Measurements from ENCODE around the gene MCL1.

MCL1 gene

GRCh38 chr1:150543500-150544143 lies 35.8 kb downstream of the MCL1 start:
- H3K36me3 ChIP-seq (ENCODE audit: control insufficient read depth in 2 of 2, insufficient read depth in 1 of 2, low read length in 2 of 2), result no peaks in the 10 kb centered on the region
- H3K9me3 ChIP-seq (ENCODE audit: control insufficient read depth, insufficient read depth, low read depth, low read length), result no peaks in the 10 kb centered on the region
- TF ChIP-seq ZNF48 (tag by site-specific recombination; IDR thresholded peaks at IDR 0.05) (no peak), ZNF600 (tag by site-specific recombination; IDR thresholded peaks at IDR 0.05) (peak; percentile 76), ZBTB48 (tag by site-specific recombination; IDR thresholded peaks at IDR 0.05) (no peak), ZNF660 (tag by site-specific recombination; IDR thresholded peaks at IDR 0.05) (no peak)
- H3K4me3 ChIP-seq (ENCODE audit: low read depth, low read length), result no peak overlapping the region
- no peak overlapping the region for H3K27ac ChIP-seq (ENCODE audit: extremely low read depth, low read depth, low read length)
- H3K4me1 ChIP-seq (ENCODE audit: control insufficient read depth, insufficient read depth, low read length), result no peaks in the 10 kb centered on the region; the same call in 1 of the 2 replicates
- POLR2A ChIA-PET, result no interaction called here
- CTCF ChIA-PET, result interaction anchor here (1.2 to 8.8 kb wide), 4 partner anchors 9 to 17 kb away, joined by 3 to 73 read pairs (median 12); no protein-coding TSS in a partner anchor

DNA sequence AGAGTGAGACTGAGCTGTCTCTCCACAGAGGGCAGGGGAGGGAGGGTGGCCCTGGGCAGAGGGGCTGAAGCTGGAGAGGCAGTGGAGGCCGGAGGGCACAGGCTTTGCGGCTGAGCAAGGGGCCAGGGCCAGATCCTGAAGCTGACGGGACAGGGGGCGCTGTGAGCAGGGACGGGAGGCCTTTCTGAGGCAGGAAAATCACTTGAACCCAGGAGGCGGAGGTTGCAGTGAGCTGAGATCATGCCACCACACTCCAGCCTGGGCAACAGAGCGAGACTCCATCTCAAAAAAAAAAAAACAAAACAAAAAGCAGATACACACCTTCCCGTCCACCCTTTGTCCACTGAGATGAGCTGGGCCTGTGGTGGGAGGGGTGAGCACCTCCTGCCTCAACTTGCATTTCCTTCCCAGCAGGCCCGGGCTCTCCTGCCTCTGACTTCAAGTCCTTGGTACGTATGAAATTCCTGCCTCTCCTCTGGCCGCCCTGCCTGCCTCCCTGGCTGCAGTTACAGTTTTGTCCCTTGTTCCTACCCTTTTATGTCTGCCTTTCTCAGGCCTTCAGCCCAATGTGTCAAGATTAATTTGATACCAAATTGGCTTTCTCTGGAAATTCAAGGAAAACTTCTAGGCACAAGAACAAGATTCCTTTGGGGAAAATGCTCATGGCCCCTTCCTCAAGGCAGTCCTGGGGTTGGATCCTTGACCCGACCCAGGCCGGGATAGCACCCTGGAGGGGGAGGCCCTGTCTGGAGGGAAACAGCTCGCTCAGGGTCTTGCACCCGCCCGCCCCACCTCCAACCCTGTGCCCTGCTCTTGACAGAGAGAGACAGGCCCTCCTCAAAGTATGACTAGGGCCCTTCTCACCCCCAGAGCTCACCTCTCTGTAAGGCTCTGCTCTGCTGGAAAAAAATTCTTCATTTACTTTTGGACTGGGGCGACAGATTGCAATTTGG lies 41.4 kb downstream of the MCL1 start:
- no peak overlapping the region for H3K27ac ChIP-seq (ENCODE audit: extremely low read depth, low read depth, low read length)
- CTCF ChIA-PET, result interaction anchor here (0.6 to 8.5 kb wide), 5 partner anchors 11 to 124 kb away, joined by 3 to 54 read pairs (median 3); no protein-coding TSS in a partner anchor
- no peaks in the 10 kb centered on the region for H3K9me3 ChIP-seq (ENCODE audit: control insufficient read depth, insufficient read depth, low read depth, low read length)
- H3K4me3 ChIP-seq (ENCODE audit: low read depth, low read length), result no peak overlapping the region
- POLR2A ChIA-PET, result interaction anchor here (0.7 to 2.0 kb wide), 5 partner anchors 11 to 288 kb away, joined by 3 to 8 read pairs (median 3); partner anchors contain the start of genes FALEC and MCL1
- TF ChIP-seq, protein P1, sequence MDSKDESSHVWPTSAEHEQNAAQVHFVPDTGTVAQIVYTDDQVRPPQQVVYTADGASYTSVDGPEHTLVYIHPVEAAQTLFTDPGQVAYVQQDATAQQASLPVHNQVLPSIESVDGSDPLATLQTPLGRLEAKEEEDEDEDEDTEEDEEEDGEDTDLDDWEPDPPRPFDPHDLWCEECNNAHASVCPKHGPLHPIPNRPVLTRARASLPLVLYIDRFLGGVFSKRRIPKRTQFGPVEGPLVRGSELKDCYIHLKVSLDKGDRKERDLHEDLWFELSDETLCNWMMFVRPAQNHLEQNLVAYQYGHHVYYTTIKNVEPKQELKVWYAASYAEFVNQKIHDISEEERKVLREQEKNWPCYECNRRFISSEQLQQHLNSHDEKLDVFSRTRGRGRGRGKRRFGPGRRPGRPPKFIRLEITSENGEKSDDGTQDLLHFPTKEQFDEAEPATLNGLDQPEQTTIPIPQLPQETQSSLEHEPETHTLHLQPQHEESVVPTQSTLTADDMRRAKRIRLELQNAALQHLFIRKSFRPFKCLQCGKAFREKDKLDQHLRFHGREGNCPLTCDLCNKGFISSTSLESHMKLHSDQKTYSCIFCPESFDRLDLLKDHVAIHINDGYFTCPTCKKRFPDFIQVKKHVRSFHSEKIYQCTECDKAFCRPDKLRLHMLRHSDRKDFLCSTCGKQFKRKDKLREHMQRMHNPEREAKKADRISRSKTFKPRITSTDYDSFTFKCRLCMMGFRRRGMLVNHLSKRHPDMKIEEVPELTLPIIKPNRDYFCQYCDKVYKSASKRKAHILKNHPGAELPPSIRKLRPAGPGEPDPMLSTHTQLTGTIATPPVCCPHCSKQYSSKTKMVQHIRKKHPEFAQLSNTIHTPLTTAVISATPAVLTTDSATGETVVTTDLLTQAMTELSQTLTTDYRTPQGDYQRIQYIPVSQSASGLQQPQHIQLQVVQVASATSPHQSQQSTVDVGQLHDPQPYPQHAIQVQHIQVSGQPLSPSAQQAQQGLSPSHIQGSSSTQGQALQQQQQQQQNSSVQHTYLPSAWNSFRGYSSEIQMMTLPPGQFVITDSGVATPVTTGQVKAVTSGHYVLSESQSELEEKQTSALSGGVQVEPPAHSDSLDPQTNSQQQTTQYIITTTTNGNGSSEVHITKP (tag by site-specific recombination; IDR thresholded peaks at IDR 0.05), result peak; percentile 35
- TF ChIP-seq ZNF404 (tag by site-specific recombination; IDR thresholded peaks at IDR 0.05), result no peak
- no peak for TF ChIP-seq YY2 (tag by site-specific recombination; IDR thresholded peaks at IDR 0.05)
- no peak for TF ChIP-seq ZNF843 (tag by site-specific recombination; IDR thresholded peaks at IDR 0.05)
- peak; percentile 29; the same call in 1 of the 2 replicates for TF ChIP-seq ZNF600 (tag by site-specific recombination; IDR thresholded peaks at IDR 0.05)
- H3K4me1 ChIP-seq (ENCODE audit: control insufficient read depth, insufficient read depth, low read length), result no peaks in the 10 kb centered on the region
- H3K36me3 ChIP-seq (ENCODE audit: control insufficient read depth in 2 of 2, insufficient read depth in 1 of 2, low read length in 2 of 2), result no peaks in the 10 kb centered on the region

DNA sequence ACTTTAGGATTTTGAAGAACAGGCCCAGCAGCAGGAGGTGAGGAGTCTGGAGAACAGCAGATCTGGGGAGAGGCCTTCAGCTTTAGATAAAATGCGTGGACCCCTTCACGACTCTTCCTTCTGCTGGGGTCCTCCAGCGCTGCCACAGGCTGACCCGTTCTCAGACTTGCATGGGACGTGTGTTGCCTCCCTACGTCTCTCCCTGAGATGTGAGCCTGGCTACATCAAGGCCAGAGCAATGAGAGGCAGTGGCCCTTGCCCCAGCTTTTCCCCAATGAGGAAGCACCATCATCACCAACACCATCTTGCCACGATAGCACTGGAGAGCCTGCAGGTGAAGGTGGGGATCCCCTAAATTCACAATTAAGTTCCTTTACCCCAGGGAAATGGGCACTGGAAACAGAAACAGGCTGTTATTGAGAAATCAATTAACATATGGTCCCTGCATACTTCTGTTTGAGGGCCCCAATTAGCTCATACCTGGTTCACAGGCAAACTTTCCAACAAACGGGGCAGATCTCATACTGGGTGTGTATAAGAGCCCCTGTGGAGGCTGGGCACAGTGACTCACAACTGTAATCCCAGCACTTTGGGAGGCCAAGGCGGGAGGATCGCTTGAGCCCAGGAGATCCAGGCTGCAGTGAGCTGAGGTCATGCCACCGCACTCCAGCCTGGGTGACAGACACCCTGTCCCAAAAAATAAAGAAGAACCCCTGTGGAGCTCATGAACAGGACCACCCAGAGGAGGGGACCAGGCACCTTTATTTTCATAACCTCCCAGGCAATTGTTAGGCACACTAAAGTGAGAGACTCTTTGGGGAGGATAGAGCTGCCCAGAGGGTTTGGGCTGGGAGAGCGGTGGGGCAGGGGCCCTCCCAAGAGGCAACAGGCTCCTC lies 42.3 kb downstream of the MCL1 start:
- Histone ChIP-seq H3K4me3 (ENCODE audit: low read depth, low read length) (no peak overlapping the region), H3K36me3 (ENCODE audit: control insufficient read depth in 2 of 2, insufficient read depth in 1 of 2, low read length in 2 of 2) (no peaks in the 10 kb centered on the region), H3K9me3 (ENCODE audit: control insufficient read depth, insufficient read depth, low read depth, low read length) (no peaks in the 10 kb centered on the region), H3K4me1 (ENCODE audit: control insufficient read depth, insufficient read depth, low read length) (no peaks in the 10 kb centered on the region), H3K27ac (ENCODE audit: extremely low read depth, low read depth, low read length) (no peak overlapping the region)
- CTCF ChIA-PET, result interaction anchor here (1.3 to 8.5 kb wide), 2 partner anchors 23 to 281 kb away, joined by 6 to 54 read pairs; no protein-coding TSS in a partner anchor
- POLR2A ChIA-PET, result interaction anchor here (0.7 to 2.0 kb wide), 5 partner anchors 11 to 287 kb away, joined by 3 to 8 read pairs (median 3); partner anchors contain the start of genes FALEC and MCL1
- 0 out of 2 replicates have a peak, but pooled peaks have one; percentile 21 for TF ChIP-seq ZNF335 (tag by site-specific recombination; conservative IDR thresholded peaks at IDR 0.05)
- TF ChIP-seq ZNF157 (tag by site-specific recombination; IDR thresholded peaks at IDR 0.05), result no peak
- no peak for TF ChIP-seq ZNF571 (tag by site-specific recombination; IDR thresholded peaks at IDR 0.05)
- no peak for TF ChIP-seq ZNF585B (tag by site-specific recombination; IDR thresholded peaks at IDR 0.05)
- TF ChIP-seq ZNF521 (tag by site-specific recombination; IDR thresholded peaks at IDR 0.05), result no peak
- TF ChIP-seq PRDM6 (tag by site-specific recombination; IDR thresholded peaks at IDR 0.05), result no peak
- TF ChIP-seq KLF16 (tag by site-specific recombination; IDR thresholded peaks at IDR 0.05), result no peak
- TF ChIP-seq KLF17 (tag by site-specific recombination; IDR thresholded peaks at IDR 0.05), result 0 out of 2 replicates have a peak, but pooled peaks have one; percentile 22
- no peak for TF ChIP-seq ZNF548 (tag by site-specific recombination; IDR thresholded peaks at IDR 0.05)
- no peak for TF ChIP-seq KLF9 (tag by site-specific recombination; IDR thresholded peaks at IDR 0.05; ENCODE audit: low read depth)
- TF ChIP-seq SCRT2 (tag by site-specific recombination; IDR thresholded peaks at IDR 0.05), result no peak

All from HEK293 (cell line).